Stimulated activated CD4-positive, alpha-beta T cell treated with anti-CD3 and anti-CD28 coated beads, Interleukin-1b, Interleukin-23, amount 100 ng/mL, for 48 hours (primary cell): ENCODE data around the gene MYT1.

Experiments used
- DNase-seq: peaks from one replicate; pipeline ENCODE4 v3.0.0-alpha.2; 2020

Gene MYT1

DNA sequence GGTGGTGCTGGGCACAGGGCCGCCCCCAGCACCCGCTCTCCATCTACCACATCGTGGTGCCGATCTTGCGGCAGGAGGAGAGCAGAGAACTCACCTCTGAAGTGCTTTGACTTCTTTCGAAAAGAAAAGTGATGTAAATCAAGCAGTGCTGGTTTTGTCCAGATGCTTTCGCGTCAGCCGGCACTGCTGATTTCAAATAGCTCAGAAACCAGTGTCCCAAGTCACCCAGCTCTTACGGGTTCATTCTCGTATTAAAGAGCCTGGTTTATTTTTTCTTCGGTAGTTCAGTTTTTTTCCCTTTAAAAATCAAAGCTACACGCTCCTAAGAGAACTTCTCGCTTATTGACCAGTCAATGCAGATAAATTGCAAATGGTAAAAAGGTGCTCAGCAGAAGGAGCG, 32.1 kb downstream of the MYT1 start:
- no peak for DNase-seq

- DNase-seq, result no peak
Measured at GRCh38 chr20:64196847-64197306, 32.6 kb downstream of the MYT1 start.

- no peak for DNase-seq
Measured at GRCh38 chr20:64198347-64198746, 34.1 kb downstream of the MYT1 start.

- DNase-seq, result no peak
Measured at GRCh38 chr20:64199395-64199794, 35.1 kb downstream of the MYT1 start.

- DNase-seq, result no peak
Measured at GRCh38 chr20:64200740-64201139, 36.5 kb downstream of the MYT1 start.

GRCh38 chr20:64201653-64202052, 37.4 kb downstream of the MYT1 start:
- DNase-seq, result no peak

- DNase-seq, result no peak
Measured at GRCh38 chr20:64203037-64203777, 39.0 kb downstream of the MYT1 start.

DNA sequence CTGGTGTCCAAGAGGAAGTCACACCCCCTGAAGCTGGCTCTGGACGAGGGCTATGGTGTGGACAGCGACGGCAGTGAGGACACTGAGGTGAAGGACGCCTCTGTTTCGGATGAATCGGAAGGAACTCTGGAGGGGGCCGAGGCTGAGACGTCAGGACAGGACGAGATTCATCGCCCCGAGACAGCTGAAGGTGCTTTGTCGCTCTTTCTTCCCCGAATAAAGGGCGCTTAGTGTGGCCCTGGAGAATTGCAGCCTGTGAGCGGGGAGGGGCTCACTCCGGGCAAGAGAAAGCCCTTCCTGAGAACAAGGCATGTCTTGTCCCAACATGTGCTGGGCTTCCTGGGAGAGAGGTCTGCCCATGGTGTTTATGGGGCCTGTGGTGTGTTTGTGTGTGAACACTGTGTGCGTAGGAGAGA, 41.4 kb downstream of the MYT1 start:
- DNase-seq, result no peak

- DNase-seq, result no peak
Measured at GRCh38 chr20:64206614-64207013, 42.4 kb downstream of the MYT1 start.

DNA sequence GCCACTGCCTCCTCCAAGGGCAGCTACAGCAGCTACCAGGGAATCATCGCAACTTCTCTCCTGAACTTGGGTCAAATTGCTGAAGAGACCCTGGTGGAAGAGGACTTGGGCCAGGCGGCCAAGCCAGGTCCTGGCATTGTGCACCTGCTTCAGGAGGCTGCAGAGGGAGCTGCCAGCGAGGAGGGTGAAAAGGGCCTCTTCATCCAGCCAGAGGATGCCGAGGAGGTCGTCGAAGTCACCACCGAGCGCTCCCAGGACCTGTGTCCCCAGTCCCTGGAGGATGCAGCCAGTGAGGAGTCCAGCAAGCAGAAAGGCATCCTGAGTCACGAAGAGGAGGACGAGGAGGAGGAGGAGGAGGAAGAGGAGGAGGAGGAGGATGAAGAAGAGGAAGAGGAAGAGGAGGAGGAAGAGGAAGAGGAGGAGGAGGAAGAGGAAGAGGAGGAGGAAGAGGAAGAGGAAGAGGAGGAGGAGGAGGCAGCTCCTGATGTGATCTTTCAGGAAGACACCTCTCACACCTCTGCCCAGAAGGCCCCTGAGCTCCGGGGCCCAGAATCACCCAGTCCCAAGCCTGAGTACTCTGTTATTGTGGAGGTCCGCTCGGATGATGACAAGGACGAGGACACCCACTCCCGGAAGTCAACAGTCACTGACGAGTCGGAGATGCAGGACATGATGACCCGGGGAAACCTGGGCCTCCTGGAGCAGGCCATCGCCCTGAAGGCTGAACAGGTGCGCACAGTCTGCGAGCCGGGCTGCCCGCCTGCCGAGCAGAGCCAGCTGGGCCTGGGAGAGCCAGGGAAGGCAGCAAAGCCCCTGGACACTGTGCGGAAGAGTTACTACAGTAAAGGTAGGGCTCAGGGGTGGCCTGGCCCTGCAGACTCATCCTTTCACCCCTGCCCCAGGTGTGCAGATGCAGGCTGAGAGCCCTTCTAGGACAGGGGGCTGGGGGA, 43.7 kb downstream of the MYT1 start:
- DNase-seq, result no peak

- no peak for DNase-seq
Measured at GRCh38 chr20:64209148-64209547, 44.9 kb downstream of the MYT1 start.

- DNase-seq, result no peak
Measured at GRCh38 chr20:64210656-64211369, 46.6 kb downstream of the MYT1 start.

- no peak for DNase-seq
Measured at GRCh38 chr20:64211874-64212658, 47.8 kb downstream of the MYT1 start.

DNA sequence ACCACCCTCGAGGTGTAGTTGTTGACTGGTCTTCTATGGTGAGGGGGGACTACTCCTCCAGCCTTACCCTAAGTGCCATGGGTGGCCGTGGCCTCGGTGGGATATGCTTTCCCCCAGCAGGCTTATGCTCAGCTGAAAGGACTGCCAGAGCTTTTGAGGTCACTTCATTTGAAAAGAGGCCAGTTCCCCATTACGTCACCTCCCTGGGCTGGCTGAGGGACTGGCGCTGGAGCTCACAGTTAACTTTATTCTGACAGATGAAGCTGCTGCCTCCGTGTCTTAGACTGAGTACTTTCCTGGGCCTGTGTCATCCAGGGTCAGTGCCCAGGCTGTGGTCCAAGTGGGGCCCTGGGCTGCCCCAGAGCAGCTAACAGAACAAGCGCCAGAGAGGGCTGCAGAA, 48.5 kb downstream of the MYT1 start:
- no peak for DNase-seq

DNA sequence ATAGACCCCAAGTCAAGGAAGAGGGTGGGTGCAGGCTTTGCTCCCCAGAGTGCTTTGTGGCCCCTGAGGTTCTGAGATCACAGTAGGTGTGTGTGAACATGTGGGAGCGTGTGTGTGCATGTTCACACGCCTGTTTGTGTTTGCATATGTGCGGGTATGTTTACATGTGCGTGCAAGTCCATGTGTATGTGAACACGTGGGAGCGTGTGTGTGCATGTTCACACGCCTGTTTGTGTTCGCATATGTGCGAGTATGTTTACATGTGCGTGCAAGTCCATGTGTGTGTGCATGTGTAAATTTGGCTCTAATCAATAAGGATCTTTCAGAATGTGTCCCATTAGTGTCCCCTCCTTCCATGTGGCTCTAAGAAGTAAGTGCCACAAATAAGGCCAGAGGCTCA, 49.9 kb downstream of the MYT1 start:
- DNase-seq, result no peak

DNA sequence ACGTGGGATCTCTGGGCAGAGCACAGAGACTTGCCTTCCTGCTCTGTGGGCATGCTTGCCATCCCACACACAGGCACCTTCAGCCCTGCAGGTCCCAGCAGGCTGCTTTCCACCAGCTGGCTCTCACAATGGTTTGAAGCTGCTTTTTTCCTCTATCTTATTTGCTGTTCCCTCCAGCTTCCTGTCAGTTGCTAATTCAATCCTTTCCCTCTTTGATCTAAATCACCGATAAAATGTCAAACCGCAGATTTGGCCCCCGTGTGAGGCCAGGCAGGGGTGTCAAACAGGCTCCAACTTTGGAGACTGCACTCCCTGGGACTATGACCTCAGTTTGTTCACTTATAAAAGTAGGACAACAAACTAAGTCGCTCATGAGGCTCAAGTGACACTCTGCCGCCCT, 50.7 kb downstream of the MYT1 start:
- no peak for DNase-seq

DNA sequence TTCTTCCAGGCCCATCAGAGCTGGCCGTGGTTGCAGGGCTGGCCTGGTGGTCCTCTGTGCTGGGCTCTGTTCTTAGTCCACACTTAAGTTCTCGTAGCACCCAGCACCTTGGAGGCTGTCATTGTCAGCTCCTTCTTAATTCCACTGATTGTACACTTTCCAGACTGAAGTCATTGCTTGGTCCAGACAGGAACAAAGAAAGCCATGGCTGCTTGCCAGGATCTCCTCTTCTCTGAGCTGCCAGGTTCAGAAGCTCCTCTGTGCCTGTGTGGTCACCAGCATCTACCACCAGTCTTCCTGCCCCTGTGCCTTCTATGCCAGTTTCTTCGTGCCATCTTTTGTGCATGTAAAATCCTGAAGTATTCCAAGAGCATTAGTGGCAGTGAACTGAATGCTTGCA, 51.8 kb downstream of the MYT1 start:
- DNase-seq, result no peak

GRCh38 chr20:64216910-64217309, 52.7 kb downstream of the MYT1 start:
- DNase-seq, result no peak

GRCh38 chr20:64217539-64218221, 53.4 kb downstream of the MYT1 start:
- no peak for DNase-seq

DNA sequence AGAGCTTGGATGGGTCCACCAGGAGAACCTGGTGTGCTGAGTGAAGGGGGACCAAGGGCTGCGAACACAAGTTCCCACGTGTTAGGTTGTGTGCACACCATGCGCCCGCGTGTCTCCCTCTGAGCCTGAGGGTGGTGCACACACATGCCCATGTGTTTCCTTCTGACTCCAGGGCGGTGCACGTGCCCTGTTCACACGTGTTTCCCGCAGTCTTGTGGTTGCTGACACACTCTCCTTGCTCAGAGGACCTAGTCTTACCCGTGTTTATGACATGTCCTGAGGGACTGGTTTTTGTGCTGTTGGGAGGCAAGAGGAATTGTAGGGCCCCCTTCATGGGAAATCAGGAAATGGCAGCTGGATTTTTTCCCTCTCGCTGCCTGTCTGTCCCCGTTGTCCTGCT, 55.0 kb downstream of the MYT1 start:
- DNase-seq, result no peak

DNA sequence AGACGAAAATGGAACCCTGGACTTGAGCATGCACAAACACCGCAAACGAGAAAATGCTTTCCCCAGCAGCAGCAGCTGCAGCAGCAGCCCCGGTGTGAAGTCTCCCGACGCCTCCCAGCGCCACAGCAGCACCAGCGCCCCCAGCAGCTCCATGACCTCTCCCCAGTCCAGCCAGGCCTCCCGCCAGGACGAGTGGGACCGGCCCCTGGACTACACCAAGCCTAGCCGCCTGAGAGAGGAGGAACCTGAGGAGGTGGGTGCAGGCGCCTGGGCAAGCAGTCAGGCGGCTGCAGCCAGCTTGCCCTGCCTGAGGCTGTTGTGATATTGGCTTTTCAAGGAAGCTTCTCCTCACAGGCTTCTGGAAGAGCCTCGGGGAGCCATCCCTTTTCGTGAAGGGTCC, 55.5 kb downstream of the MYT1 start:
- DNase-seq, result no peak

GRCh38 chr20:64220420-64220819, 56.2 kb downstream of the MYT1 start:
- no peak for DNase-seq
